Gastrocnemius medialis (tissue), 4 donors: ENCODE results near the gene HDDC2.
"Not testable (repeated sequence)": the region's sequence is repeated elsewhere in the genome, so short reads cannot be mapped to it uniquely, and the experiment has no call there.

Experiments used
- POLR2A ChIP-seq, 2 donors: fragments of 450-650 bp; IDR thresholded peaks; one replicate each; pipeline ENCODE4 v1.6.1; 2017; ENCODE audit warnings: antibody characterized with exemption in 2 of 2, mild to moderate bottlenecking in 2 of 2, moderate library complexity in 2 of 2
- TF ChIP-seq, protein P1 (sequence below), 5 experiments: fragments of 450-650 bp in 3 of 5; fragments of 200-600 bp in 2 of 5; sonication (generic) in 2 of 5; IDR thresholded peaks in 4 of 5; conservative IDR thresholded peaks in 1 of 5; 1 replicate in 4 of 5; 2 replicates in 1 of 5; pipeline ENCODE4 v1.5.1; 2016 to 2019; ENCODE audit warnings: antibody characterized with exemption in 5 of 5, mild to moderate bottlenecking in 3 of 5, moderate library complexity in 3 of 5

DNA sequence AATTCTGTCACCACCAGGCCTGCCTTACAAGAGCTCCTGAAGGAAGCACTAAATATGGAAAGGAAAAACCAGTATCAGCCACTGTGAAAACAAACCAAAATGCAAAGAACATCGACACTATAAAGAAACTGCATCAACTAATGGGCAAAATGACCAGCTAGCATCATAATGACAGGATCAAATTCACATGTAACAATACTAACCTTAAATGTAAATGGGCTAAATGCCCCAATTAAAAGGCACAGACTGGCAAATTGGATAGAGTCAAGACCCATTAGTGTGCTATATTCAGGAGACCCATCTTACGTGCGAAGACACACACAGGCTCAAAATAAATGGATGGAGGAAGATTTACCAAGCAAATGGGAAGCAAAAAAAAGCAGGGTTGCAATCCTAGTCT, 19.3 kb downstream of the HDDC2 start:
- TF ChIP-seq, protein P1, sequence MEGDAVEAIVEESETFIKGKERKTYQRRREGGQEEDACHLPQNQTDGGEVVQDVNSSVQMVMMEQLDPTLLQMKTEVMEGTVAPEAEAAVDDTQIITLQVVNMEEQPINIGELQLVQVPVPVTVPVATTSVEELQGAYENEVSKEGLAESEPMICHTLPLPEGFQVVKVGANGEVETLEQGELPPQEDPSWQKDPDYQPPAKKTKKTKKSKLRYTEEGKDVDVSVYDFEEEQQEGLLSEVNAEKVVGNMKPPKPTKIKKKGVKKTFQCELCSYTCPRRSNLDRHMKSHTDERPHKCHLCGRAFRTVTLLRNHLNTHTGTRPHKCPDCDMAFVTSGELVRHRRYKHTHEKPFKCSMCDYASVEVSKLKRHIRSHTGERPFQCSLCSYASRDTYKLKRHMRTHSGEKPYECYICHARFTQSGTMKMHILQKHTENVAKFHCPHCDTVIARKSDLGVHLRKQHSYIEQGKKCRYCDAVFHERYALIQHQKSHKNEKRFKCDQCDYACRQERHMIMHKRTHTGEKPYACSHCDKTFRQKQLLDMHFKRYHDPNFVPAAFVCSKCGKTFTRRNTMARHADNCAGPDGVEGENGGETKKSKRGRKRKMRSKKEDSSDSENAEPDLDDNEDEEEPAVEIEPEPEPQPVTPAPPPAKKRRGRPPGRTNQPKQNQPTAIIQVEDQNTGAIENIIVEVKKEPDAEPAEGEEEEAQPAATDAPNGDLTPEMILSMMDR (IDR thresholded peaks at IDR 0.05 in 4 of 5, conservative IDR thresholded peaks at IDR 0.05 in 1 of 5) = not testable (repeated sequence)
- TF ChIP-seq POLR2A (IDR thresholded peaks at IDR 0.05) = not testable (repeated sequence)
